ENCODE results near the gene SLC25A48.

DNA sequence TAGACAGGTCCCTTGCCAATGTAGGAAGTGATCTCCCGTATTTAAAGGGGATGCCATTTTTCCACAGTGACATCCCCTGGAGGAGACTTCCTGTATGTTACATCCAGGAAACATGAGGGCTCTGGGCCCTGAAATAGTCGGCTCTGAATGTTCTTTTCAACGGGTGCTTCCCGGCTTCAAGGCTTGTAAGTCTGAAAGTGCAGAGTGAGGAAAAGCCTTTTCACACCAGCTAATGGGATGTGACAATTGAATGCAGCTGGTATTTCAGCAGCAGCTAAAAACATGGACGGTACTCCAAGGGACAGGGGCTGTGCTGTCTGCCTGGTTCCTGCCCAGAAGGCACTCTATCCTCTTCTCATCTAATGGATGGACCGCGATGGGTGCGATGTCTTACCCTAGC is 59.8 kb downstream of the SLC25A48 start:
- TF ChIP-seq EZH2 (IDR thresholded peaks at IDR 0.05; ENCODE audit: low read length), result no peak
- TF ChIP-seq, protein P1, sequence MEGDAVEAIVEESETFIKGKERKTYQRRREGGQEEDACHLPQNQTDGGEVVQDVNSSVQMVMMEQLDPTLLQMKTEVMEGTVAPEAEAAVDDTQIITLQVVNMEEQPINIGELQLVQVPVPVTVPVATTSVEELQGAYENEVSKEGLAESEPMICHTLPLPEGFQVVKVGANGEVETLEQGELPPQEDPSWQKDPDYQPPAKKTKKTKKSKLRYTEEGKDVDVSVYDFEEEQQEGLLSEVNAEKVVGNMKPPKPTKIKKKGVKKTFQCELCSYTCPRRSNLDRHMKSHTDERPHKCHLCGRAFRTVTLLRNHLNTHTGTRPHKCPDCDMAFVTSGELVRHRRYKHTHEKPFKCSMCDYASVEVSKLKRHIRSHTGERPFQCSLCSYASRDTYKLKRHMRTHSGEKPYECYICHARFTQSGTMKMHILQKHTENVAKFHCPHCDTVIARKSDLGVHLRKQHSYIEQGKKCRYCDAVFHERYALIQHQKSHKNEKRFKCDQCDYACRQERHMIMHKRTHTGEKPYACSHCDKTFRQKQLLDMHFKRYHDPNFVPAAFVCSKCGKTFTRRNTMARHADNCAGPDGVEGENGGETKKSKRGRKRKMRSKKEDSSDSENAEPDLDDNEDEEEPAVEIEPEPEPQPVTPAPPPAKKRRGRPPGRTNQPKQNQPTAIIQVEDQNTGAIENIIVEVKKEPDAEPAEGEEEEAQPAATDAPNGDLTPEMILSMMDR (optimal IDR thresholded peaks at IDR 0.05 in 1 of 3, IDR thresholded peaks at IDR 0.05 in 1 of 3, conservative IDR thresholded peaks at IDR 0.05 in 1 of 3; ENCODE audit: extremely low read depth in 1 of 3, insufficient read depth in 2 of 3, low read length in 3 of 3), result no peak

Data from keratinocyte (primary cell).